Stimulated activated CD8-positive, alpha-beta memory T cell treated with anti-CD3 and anti-CD28 coated beads, Interleukin-12 subunit alpha, Interleukin-12 subunit beta, amount 100 ng/mL, for 24 hours (primary cell): ENCODE results near the gene SLC38A10.
A peak's percentile ranks its signal among the peaks of the same experiment; 100 is the strongest.
"Not testable (repeated sequence)": the region's sequence is repeated elsewhere in the genome, so short reads cannot be mapped to it uniquely, and the experiment has no call there.

ENCODE experiments used
- DNase-seq: peaks from one replicate; pipeline ENCODE4 v3.0.0-alpha.2; 2020; ENCODE audit errors: extremely low read depth

The SLC38A10 gene

DNA sequence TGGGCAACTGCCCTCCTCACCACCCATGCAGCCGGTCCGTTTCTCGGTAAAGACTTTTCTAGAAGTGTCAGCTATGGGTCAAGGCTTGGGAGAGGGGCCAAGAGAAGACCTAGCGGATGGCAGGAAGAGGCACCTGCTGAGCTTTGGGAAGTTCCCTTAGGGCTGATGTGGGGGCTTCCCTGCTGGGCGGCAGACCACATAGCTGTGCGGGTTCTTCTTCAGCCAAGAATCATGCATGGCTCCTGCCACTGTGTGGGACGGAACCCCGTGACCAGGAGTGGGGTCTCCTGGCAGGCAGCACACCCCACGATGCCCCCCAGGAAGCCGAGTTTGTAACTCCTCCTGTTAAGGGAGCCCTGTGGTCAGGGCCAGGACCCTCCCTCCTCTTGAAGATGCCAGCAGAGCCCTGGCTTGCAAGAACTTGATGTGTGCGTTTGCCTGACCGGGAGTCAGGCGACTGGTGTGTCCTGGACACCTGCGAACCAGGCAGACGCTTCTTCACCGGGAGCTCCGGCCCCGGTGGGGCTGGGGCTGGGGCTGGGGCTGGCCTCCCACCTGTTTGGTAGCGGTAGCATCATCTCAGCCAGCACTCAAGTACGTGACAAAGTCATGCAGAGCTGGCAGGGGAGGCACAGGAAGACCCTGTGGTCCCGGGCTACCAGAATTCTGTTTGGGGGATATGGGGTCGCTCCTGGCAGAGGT, 17.7 kb upstream of the SLC38A10 start:
- no peak for DNase-seq

GRCh38 chr17:81311946-81312345, 16.8 kb upstream of the SLC38A10 start:
- DNase-seq: no peak

- no peak for DNase-seq
These were observed 15.9 kb upstream of the SLC38A10 start for GRCh38 chr17:81310949-81311550.

GRCh38 chr17:81309859-81310839, 15.0 kb upstream of the SLC38A10 start:
- no peak for DNase-seq

GRCh38 chr17:81309140-81309858, 14.2 kb upstream of the SLC38A10 start:
- peak; percentile 11 for DNase-seq

GRCh38 chr17:81308784-81309139, 13.7 kb upstream of the SLC38A10 start:
- DNase-seq: not testable (repeated sequence)

GRCh38 chr17:81307636-81308560, 12.8 kb upstream of the SLC38A10 start:
- DNase-seq: no peak

DNA sequence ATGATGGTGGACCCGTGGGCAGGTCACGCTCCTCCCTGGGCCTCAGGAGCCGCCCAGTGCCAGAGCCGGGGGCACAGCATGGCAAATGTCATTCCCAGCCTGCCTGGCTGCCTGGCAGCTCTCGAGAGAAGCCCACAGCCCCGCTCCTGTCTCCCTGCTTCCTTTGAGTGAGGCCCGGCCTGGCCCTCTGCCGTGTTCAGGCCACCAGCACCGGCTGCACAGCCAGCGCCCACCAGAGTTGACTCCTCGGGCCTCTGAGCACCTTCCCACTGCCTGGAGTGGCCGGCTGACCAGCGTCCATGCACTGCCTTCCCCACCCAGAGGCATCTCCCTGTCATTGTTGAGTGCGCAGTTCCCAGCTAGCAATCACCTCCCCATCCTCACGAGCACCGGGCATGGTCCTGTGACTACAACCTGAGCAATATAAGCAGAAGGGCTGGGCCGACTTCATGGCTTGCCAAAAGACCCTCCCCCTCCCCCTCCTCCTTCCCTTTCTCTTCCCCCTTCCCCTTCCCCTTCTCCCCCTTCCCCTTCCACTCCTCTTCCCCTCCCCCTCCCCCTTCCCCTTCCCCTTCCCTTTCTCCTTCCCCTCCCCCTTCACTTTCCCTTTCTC, 11.9 kb upstream of the SLC38A10 start:
- DNase-seq: no peak

- DNase-seq: no peak
These were observed 11.4 kb upstream of the SLC38A10 start for GRCh38 chr17:81306491-81306890.

DNA sequence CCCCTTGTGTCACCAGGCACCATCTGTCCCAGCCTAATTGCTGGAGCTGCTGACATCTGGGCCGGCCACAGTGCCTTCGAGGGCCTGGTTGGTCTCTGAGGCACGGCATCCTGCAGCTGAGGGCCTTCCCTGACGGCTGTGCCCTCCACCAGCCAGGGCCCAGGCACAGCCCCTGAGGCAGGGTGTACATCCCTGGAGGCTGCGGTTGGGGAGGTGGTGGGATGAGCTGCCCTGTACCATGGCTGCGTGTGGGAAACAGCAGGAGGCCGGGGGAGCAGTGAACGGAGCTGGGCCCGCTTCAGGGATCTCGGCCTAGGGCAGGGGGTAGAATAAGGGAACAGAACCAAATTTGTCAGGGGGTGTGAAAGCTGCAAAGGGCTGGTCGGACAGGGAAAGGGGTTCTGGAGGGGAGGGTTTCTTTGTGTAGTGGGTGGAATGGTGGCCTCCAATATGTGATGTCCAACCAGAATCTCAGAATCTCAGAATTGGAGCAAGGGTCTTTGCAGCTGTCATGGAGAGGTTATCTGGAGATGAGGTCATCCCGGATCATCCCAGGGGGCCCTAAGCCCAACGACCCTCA, 10.0 kb upstream of the SLC38A10 start:
- no peak for DNase-seq

DNA sequence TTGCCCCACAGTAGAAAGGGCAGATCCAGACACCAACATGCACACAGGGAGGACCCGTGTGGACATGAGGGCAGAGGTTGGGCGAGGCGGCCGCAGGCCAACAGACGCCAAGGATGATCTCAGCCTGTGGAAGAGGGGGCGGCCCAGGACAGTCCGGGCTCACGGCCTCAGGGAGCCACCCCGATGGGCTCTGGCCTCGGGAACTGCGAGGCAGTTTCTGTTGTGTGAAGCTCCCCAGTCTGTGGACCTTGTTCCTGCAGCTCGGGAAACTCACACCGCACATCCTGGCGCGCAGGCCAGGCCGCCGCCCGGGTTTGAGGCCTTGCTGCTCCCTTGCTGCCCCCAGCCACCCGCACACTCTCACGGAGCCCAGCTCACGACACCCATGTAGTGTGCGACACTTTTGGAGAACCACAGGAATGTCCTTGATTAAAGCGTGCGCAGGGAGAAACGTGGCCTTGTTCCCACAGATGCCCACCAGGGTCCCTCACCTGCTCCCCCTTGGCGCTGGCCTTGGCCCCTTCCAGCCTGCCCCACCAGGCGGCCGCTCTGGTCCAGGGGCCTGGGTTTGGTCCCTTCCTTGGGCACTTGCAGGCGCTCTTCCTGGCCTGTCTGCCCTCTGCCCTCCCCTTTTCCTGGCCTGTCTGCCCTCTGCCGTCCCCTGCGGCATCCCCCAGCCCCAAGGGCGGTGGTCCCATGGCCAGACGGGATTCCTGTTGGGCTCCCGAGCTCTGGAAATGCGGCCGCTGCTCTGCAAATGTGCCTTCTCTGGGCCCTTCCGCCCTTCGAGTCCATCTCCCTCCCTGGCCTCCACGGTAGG, 9.3 kb upstream of the SLC38A10 start:
- DNase-seq: no peak

DNA sequence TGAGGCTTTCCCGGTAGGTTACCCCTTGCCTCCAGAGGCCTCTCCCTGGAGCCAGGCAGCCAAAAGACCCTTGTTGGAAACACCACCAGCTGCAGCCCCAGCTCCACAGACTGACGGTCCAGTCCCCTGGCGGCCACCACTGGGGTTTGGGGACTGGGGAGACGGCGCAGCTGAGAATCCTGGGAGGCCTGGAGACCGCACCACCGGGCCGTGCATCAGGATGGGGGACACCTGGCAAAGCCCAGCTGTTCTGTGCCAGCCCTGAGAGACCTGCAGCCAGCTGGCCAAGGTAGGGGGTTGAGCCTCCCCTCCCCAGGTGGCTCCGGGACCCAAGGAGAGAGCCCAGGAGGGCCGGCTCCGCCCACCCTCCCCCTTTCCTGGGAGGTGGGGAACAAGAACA, 8.3 kb upstream of the SLC38A10 start:
- no peak for DNase-seq

DNA sequence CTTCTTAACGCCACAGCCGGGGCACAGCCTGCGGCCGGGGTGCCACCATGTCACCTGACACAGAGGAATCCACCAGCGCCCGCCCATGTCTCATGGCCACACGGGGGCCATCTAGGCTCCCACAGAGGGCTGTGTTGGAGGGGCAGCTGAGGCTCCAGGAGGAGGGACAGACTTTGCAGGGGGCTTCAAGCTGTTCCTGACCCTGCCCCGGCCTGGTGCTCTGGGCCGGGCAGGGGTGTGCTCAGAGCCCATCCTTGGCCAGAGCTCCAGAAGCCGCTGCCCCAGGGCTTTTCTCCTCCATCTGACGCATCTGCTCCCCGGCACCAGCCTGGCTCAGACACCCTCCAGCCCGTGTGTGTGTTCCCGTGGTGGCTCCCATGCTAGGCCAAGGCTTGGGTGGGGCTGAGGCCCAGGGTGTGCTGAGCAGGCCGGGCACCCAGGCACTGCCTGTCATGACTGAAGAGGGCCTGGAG, 7.8 kb upstream of the SLC38A10 start:
- DNase-seq: no peak

- no peak for DNase-seq
These were observed 7.2 kb upstream of the SLC38A10 start for GRCh38 chr17:81302324-81302723.

GRCh38 chr17:81301195-81302144, 6.4 kb upstream of the SLC38A10 start:
- no peak for DNase-seq

DNA sequence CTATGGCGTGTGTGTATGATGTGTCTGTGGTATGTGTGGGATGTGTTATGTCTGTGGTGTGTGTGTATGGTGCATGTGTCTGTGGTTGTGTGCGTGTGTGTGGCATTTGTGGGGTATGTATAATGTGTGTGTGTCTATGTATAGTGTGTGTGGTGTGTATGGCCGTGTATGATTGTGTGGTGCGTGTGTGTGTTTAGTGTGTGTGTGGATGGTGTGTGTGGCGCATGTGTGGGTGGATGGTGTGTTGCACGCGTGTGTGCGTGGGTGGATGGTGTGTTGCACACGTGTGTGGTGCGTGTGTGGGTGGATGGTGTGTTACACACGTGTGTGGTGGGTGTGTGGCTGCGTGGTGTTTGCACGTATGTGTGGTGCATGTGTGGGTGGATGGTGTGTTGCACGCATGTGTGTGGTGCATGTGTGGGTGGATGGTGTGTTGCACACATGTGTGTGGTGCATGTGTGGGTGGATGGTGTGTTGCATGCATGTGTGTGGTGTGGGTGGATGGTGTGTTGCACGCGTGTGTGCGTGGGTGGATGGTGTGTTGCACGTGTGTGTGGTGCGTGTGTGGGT, 5.6 kb upstream of the SLC38A10 start:
- DNase-seq: no peak

- no peak for DNase-seq
These were observed 4.9 kb upstream of the SLC38A10 start for GRCh38 chr17:81299846-81300585.
